Thoracic aorta (tissue), 2 donors: ENCODE measurements around the gene CCL25. TPM values are rescaled to one million over a fixed set of nuclear protein-coding genes. Genes with fewer than 3 reads are reported as not detected.

Source experiments
- ATAC-seq: fragments of 150-250 bp; one replicate; pipeline ENCODE4 v1.8.0; 2017; ENCODE audit warnings: low read depth; ENCODE audit not compliant: insufficient number of reproducible peaks, low FRiP score
- DNase-seq: peaks from one replicate; pipeline ENCODE4 v3.0.0-alpha.2; 2020; ENCODE audit warnings: low spot score
- H3K27ac ChIP-seq, 2 donors: fragments of 200-600 bp; sonication (generic); 1 replicate in 1 of 2; 2 replicates in 1 of 2; pipeline ENCODE4 v1.5.1; 2016; ENCODE audit warnings: mild to moderate bottlenecking in 2 of 2, moderate library complexity in 2 of 2
- H3K27me3 ChIP-seq: fragments of 200-600 bp; sonication (generic); replicated peaks from 2 replicates; pipeline ENCODE4 v1.6.0; 2016; ENCODE audit warnings: mild to moderate bottlenecking; ENCODE audit not compliant: insufficient read depth
- H3K36me3 ChIP-seq: fragments of 200-600 bp; sonication (generic); one replicate; pipeline ENCODE4 v1.5.1; 2016
- H3K4me1 ChIP-seq, 2 donors: fragments of 200-600 bp; sonication (generic); 1 replicate in 1 of 2; 2 replicates in 1 of 2; pipeline versions ENCODE4 v1.5.1 to v1.6.0; 2016; ENCODE audit warnings: low read depth in 2 of 2, mild to moderate bottlenecking in 1 of 2; ENCODE audit not compliant: control insufficient read depth in 1 of 2
- H3K4me3 ChIP-seq: fragments of 200-600 bp; sonication (generic); 2 replicates; pipeline ENCODE4 v1.5.1; 2016; ENCODE audit warnings: mild to moderate bottlenecking
- H3K9me3 ChIP-seq: fragments of 200-600 bp; sonication (generic); 2 replicates; pipeline ENCODE4 v1.5.1; 2016
- total RNA-seq, 2 donors: library from RNA; depleted of rRNA; stranded (reverse); fragments of >200 nt; gene quantifications; one replicate each; pipeline versions ENCODE4 v1.1.0 to v1.2.3, GENCODE V29; 2016
- TF ChIP-seq, protein P1 (sequence below): fragments of 200-600 bp; sonication (generic); IDR thresholded peaks from one replicate; pipeline ENCODE4 v1.5.1; 2019; ENCODE audit warnings: antibody characterized with exemption

CCL25 gene
- total RNA-seq, 2 donors from 2014 or later = not detected

GRCh38 chr19:8045872-8046568 lies 6.5 kb upstream of the CCL25 start:
- H3K27me3 ChIP-seq = no peaks in the 10 kb centered on the region
- TF ChIP-seq, protein P1, sequence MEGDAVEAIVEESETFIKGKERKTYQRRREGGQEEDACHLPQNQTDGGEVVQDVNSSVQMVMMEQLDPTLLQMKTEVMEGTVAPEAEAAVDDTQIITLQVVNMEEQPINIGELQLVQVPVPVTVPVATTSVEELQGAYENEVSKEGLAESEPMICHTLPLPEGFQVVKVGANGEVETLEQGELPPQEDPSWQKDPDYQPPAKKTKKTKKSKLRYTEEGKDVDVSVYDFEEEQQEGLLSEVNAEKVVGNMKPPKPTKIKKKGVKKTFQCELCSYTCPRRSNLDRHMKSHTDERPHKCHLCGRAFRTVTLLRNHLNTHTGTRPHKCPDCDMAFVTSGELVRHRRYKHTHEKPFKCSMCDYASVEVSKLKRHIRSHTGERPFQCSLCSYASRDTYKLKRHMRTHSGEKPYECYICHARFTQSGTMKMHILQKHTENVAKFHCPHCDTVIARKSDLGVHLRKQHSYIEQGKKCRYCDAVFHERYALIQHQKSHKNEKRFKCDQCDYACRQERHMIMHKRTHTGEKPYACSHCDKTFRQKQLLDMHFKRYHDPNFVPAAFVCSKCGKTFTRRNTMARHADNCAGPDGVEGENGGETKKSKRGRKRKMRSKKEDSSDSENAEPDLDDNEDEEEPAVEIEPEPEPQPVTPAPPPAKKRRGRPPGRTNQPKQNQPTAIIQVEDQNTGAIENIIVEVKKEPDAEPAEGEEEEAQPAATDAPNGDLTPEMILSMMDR = no peak
- H3K4me3 ChIP-seq = no peak overlapping the region
- no peaks in the 10 kb centered on the region for H3K9me3 ChIP-seq
- no peaks in the 10 kb centered on the region for H3K36me3 ChIP-seq
- H3K4me1 ChIP-seq = peaks cover 0 to 5% of the 10 kb centered on the region in 2 donors
- H3K27ac ChIP-seq = no peak overlapping the region
- DNase-seq (no peak), ATAC-seq (no peak)

DNA sequence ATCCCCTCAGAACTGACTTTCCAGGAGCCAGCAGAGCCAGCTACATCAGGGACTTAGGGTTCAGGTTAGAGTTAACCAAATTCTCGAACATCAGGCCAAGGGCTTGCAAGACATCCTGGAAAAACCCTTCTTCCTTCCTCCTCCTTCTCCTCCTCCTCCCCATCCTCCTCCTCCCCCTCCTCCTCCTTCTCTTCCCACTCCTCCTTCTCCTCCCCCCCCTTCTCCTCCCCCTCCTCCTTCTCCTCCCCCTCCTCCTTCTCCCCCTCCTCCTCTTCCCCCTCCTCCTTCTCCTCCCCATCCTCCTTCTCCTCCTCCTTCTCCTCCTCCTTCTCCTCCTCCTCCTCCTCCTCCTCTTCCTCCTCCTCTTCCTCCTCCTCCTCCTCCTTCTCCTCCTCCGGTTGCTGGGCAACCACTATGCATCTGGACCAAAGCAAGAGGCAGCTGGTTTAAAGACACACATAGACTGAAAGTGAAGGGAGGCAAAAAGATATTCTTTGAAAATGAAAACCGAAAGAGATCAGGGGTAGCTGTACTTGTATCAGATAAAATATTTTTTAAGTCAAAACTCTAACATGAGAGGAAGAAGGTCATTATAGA lies 5.9 kb upstream of the CCL25 start:
- ATAC-seq = no peak
- Histone ChIP-seq H3K9me3 (no peaks in the 10 kb centered on the region), H3K27me3 (no peaks in the 10 kb centered on the region), H3K27ac (no peak overlapping the region), H3K4me3 (no peak overlapping the region), H3K4me1 (peaks cover 0 to 5% of the 10 kb centered on the region in 2 donors), H3K36me3 (no peaks in the 10 kb centered on the region)
- TF ChIP-seq, protein P1 = no peak
- no peak for DNase-seq

GRCh38 chr19:8050274-8051096 lies 2.1 kb upstream of the CCL25 start:
- H3K4me3 ChIP-seq = peak overlapping the region; percentile 32
- H3K27me3 ChIP-seq = no peaks in the 10 kb centered on the region
- H3K9me3 ChIP-seq = no peaks in the 10 kb centered on the region
- ATAC-seq (no peak), DNase-seq (peak; percentile 45)
- H3K4me1 ChIP-seq = peaks cover 0 to 5% of the 10 kb centered on the region in 2 donors
- H3K27ac ChIP-seq = no peak overlapping the region
- TF ChIP-seq, protein P1 = no peak
- H3K36me3 ChIP-seq = no peaks in the 10 kb centered on the region

DNA sequence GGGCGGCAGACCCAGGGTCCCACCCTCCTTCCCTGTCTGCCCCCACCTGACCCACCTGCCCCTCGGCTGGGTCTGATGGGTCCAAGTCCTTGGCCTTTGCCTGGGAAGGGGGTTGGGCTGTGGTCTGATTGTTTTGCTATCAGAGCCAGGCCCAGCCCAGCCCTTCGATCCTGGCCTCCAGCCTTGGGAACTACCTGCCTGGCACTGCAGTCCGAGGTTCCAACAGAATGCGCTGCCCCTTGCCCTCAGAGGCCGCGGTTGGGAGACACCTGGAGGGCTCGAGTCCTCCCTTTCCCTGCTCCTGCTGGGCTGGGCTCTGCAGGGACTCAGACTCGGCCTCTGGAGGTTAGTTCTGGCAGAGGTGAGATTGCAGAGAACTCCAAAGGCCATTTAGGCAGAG lies 1.6 kb downstream of the CCL25 start:
- ATAC-seq (no peak), DNase-seq (no peak)
- H3K4me1 ChIP-seq = peaks cover 0 to 5% of the 10 kb centered on the region in 2 donors
- H3K36me3 ChIP-seq = no peaks in the 10 kb centered on the region
- H3K9me3 ChIP-seq = no peaks in the 10 kb centered on the region
- TF ChIP-seq, protein P1 = no peak
- no peaks in the 10 kb centered on the region for H3K27me3 ChIP-seq
- no peak overlapping the region for H3K27ac ChIP-seq
- H3K4me3 ChIP-seq = no peak overlapping the region

DNA sequence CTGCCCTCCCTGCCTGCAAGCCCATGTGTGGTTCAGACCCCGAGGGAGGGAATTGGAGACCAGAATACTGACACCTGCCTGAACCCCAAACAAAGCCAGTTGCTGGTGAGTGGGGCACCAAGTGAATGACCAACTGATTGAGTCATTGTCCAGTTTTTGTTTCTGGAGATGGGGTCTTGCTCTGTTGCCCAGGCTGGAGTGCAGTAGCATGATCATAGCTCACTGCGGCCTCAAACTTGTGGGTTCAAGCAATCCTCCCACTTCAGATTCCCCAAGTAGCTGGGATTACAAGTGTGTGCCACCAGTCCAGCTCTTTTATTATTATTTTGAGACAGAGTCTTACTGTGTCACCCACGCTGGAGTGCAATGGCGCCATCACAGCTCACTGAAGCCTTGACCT lies 4.0 kb downstream of the CCL25 start:
- no peak for ATAC-seq
- H3K4me1 ChIP-seq = no peaks in the 10 kb centered on the region
- no peaks in the 10 kb centered on the region for H3K36me3 ChIP-seq
- H3K9me3 ChIP-seq = no peaks in the 10 kb centered on the region
- H3K27me3 ChIP-seq = no peaks in the 10 kb centered on the region
- no peak for DNase-seq
- TF ChIP-seq, protein P1 = no peak
- no peak overlapping the region for H3K27ac ChIP-seq
- no peak overlapping the region for H3K4me3 ChIP-seq
